NCI-H2171 treated with DMSO at 0.1 percent for 48 hours (cell line): ENCODE data around the gene MCCD1.

Experiments used
- DNase-seq: peaks from one replicate; lab custom pipeline; 2025; lab: John Stamatoyannopoulos, UW

MCCD1 gene

GRCh38 chr6:31543639-31544038 lies 14.9 kb downstream of the MCCD1 start:
- no peak for DNase-seq

GRCh38 chr6:31544676-31545075 lies 15.9 kb downstream of the MCCD1 start:
- no peak for DNase-seq

GRCh38 chr6:31545291-31545690 lies 16.5 kb downstream of the MCCD1 start:
- no peak for DNase-seq

GRCh38 chr6:31546339-31546957 lies 17.7 kb downstream of the MCCD1 start, which contains the start of gene ATP6V1G2:
Gene ATP6V1G2 (minus strand): TSS chr6:31546608. CDS start chr6:31546559, 49 bp downstream.
- peak; percentile 98 for DNase-seq

- DNase-seq: peak; percentile 99
These were observed 18.4 kb downstream of the MCCD1 start, which contains the start of gene NFKBIL1 for GRCh38 chr6:31546958-31547726. Gene NFKBIL1 (plus strand): TSS chr6:31547608. CDS start chr6:31547695, 87 bp downstream.

DNA sequence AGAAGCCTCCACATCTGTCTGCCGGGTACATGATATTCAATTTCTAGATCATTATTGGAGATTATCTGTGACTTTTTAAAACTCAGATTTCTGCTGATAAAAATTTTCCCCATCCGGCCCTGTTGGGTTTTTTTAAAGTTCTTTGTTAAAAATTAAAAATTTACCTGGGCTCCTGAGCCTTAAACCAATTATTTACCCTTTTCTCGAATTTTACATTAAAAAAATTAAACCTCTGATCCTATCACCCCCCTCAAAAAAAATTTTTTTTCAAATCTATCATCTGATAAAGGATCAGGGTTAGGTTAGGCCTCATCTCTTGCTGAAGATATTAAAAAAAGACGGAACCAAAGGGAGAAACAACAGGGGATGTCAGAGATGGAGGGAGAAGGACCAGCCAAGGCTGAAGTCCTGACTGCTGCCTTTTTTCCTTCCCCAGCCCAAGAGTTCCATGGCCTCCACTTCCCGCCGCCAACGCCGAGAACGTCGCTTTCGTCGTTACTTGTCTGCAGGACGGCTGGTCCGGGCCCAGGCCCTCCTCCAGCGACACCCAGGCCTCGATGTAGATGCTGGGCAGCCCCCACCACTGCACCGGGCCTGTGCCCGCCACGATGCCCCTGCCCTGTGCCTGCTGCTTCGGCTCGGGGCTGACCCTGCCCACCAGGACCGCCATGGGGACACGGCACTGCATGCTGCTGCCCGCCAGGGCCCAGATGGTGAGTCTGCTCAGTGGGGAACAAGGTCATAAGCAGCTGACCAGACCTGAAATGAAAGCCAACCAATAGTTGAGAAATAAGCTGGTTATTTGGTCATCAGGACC lies 19.2 kb downstream of the MCCD1 start:
- DNase-seq: no peak

DNA sequence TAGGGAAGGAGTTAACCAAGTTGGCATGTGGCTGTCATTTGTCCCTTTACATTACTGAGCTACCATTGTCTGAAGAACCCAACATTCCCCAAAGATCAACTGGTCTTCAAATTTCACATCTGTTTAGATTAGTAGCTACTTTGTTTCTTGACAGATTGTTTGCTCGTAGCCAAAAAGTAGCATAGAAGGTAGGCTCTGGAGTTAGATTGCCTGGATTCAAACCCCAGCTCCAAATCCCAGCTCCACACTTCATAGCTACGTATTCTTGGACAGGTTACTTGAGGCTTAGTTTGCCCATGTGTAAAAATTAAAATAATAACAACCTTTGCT lies 19.7 kb downstream of the MCCD1 start:
- DNase-seq: no peak

GRCh38 chr6:31551371-31551770 lies 22.6 kb downstream of the MCCD1 start:
- peak; percentile 13 for DNase-seq

GRCh38 chr6:31556307-31556706 lies 27.5 kb downstream of the MCCD1 start:
- DNase-seq: no peak

DNA sequence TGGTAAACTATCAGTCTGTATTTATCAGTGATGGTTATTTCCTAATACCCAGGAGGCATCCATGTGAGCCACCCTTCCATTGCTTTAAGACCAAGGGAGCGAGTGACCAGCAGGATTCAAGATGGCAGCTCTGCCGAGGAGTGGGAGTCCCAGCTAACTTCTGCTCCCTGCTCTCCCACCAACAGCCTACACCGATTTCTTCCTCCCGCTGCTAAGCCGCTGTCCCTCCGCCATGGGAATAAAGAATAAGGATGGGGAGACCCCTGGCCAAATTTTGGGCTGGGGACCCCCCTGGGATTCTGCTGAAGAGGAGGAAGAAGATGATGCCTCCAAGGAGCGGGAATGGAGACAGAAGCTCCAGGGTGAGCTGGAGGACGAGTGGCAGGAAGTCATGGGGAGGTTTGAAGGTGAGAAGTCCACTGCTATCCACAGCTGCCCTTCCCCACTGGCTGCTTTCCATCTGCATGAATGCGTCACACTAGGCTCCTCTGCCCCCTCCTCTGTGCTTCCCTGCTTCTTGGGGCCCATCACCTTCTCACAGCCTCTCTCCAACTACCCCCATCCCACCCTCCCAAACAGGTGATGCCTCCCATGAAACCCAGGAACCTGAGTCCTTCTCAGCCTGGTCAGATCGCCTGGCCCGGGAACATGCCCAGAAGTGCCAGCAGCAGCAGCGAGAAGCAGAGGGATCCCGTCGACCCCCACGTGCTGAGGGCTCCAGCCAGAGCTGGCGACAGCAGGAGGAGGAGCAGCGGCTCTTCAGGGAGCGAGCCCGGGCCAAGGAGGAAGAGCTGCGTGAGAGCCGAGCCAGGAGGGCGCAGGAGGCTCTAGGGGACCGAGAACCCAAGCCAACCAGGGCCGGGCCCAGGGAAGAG lies 28.9 kb downstream of the MCCD1 start:
- no peak for DNase-seq

GRCh38 chr6:31558318-31558625 lies 29.5 kb downstream of the MCCD1 start:
- DNase-seq: no peak

DNA sequence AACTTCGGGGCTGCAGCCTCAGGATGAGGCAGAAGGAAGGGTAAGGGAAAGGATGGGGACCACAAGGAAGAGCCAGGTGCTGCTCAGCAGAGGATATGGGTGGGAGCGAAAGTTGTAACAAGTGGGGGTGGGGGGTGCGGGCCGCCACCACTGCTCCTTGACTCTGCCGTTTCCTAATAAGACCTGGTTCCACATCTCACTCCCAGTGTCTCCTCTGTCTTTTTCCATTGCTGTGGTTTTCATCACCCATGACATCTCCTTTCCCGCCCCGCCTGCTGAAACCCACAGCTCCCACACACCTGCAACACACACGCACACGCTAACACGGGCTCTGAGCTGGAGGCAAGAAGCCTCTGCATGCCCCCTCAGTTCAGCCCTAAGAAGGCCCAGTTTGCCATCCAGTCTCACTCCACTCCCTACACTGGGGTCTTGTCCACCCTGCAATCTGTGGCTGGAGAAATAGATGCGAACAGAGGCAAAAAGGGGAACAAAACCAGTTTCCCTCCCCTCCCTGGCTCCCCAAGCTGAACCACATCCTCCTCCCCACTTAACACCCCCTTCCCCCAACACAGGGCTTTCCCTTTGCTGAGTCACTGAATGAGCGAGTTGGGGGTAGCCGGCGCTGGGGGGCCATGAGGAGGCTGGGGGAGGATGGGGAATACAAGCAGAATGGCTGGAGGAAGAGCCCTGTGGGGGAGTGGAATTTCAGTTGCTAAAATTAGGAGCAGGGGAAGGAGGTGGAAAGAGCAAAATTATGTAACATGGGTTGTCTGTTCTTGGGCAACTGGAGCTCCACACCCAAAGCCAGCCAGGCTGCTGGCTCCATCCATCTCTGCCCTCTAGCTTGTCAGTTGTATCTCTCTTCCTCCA lies 30.1 kb downstream of the MCCD1 start:
- DNase-seq: no peak

- no peak for DNase-seq
These were observed 30.8 kb downstream of the MCCD1 start for GRCh38 chr6:31559606-31559957.

- DNase-seq: no peak
These were observed 31.4 kb downstream of the MCCD1 start for GRCh38 chr6:31559958-31560696.

DNA sequence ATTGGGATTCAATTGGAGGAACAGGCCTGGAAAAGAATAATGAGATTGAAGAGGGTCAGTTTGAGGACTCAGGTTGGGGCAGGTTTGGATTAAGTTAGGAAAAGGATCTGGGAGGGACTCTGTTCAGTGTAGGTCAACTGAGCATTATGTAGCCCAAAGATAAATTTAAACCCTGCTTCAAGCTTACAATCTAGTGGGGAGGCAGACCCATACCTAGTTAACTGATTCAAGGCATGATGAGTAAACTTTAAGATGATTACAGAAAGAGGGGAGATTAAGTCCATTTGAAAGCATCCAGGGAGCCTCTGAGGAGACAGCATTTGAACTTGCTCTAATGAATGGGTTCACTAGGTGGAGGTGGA lies 31.9 kb downstream of the MCCD1 start:
- DNase-seq: no peak

DNA sequence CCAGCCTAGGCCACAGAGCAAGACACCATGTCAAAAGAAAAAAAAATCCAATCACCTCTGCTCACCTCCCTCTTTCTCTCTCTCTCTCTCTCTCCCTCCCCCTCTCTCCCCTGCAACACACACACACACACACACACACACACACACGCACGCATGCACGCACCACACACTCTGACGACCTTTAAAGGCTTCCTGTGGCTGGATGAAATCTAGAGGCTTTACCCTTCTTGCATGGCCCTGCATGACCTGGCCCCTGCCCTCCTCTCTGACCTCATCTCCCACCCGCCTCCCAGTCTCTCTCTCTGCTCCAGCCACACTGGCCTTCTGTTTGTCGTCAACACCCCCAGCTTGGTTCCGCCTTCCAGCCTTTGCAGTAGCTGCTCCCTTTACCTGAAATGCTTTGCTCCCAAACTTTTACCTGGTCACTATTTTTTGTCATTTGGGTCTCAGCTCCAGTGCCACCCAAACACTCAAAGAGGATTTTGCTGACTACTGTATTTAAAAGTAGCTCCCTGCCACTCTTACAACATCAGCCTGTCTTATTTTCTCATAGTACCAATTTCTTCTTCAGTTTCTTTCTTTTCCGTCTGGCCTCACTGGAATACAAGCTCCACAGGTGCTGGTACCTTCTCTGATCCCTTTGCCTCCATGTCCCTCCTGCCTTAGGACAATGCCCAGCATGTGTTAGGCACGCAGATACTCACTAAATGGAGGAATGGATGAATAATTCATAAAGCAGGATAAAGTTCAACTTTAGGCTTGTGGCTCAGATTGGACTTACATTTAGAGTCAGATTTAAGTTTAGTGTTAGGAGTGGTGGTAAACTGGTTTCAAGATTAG lies 39.0 kb downstream of the MCCD1 start:
- DNase-seq: no peak

GRCh38 chr6:31568537-31568961 lies 39.8 kb downstream of the MCCD1 start:
- DNase-seq: no peak

GRCh38 chr6:31569861-31570536 lies 41.2 kb downstream of the MCCD1 start:
- no peak for DNase-seq
